CD14-positive monocyte (primary cell): ENCODE results near the gene DYNC1I1. TPM values are rescaled to one million over a fixed set of nuclear protein-coding genes. Genes with fewer than 3 reads are reported as not detected.

Source experiments
- DNase-seq, 3 donors: peaks; one replicate each; pipeline ENCODE4 v3.0.0-alpha.2; 2011 to 2022
- H2AFZ ChIP-seq: 2 replicates; pipeline ENCODE4 v1.6.0; 2012; ENCODE audit warnings: mild to moderate bottlenecking, low read depth, low read length, inconsistent platforms; ENCODE audit not compliant: insufficient read depth, poor library complexity, severe bottlenecking
- H3K27ac ChIP-seq, 2 donors: 1 replicate in 1 of 2; 2 replicates in 1 of 2; pipeline ENCODE4 v1.5.1; 2012 to 2013; ENCODE audit warnings: low read length in 2 of 2, control low read depth in 1 of 2, inconsistent platforms in 1 of 2, low read depth in 1 of 2, mild to moderate bottlenecking in 1 of 2
- H3K27me3 ChIP-seq, 2 donors: one replicate each; pipeline versions ENCODE4 v1.6.0 to v1.6.1; 2011 to 2013; ENCODE audit warnings: low read length in 2 of 2; ENCODE audit not compliant: control insufficient read depth in 2 of 2, insufficient read depth in 2 of 2
- H3K36me3 ChIP-seq, 2 donors: replicated peaks in 1 of 2; 1 replicate in 1 of 2; 2 replicates in 1 of 2; pipeline versions ENCODE4 v1.5.1 to v1.6.1; 2012 to 2013; ENCODE audit warnings: low read length in 2 of 2, control low read depth in 1 of 2, inconsistent platforms in 1 of 2, mild to moderate bottlenecking in 1 of 2; ENCODE audit not compliant: insufficient read depth in 2 of 2, control insufficient read depth in 1 of 2
- H3K4me1 ChIP-seq, 2 donors: 1 replicate in 1 of 2; 2 replicates in 1 of 2; pipeline versions ENCODE4 v1.5.1 to v1.6.1; 2012 to 2013; ENCODE audit warnings: low read length in 2 of 2, control low read depth in 1 of 2, inconsistent platforms in 1 of 2, mild to moderate bottlenecking in 1 of 2, moderate library complexity in 1 of 2; ENCODE audit not compliant: insufficient read depth in 2 of 2, control insufficient read depth in 1 of 2
- H3K4me2 ChIP-seq: replicated peaks from 2 replicates; pipeline ENCODE3; 2012; ENCODE audit warnings: low read length, moderate library complexity, mild to moderate bottlenecking; ENCODE audit not compliant: poor library complexity, severe bottlenecking; ENCODE audit errors: extremely low read depth
- H3K4me3 ChIP-seq, 3 experiments: fragments of 200-600 bp in 1 of 3; sonication (generic) in 1 of 3; replicated peaks in 1 of 3; 1 replicate in 2 of 3; 2 replicates in 1 of 3; pipeline ENCODE4 v1.5.1; 2011 to 2013; ENCODE audit warnings: low read length in 3 of 3, mild to moderate bottlenecking in 3 of 3, control low read depth in 2 of 3, low read depth in 2 of 3, inconsistent platforms in 1 of 3, moderate library complexity in 1 of 3
- H3K79me2 ChIP-seq: 2 replicates; pipeline ENCODE4 v1.6.0; 2012; ENCODE audit warnings: mild to moderate bottlenecking, control low read depth, inconsistent platforms, low read length, moderate library complexity; ENCODE audit not compliant: insufficient read depth
- H3K9ac ChIP-seq: 2 replicates; pipeline ENCODE4 v1.6.0; 2017; ENCODE audit warnings: low read length, mild to moderate bottlenecking; ENCODE audit not compliant: insufficient read depth, poor library complexity, severe bottlenecking
- H3K9me3 ChIP-seq, 2 donors: replicated peaks in 1 of 2; 1 replicate in 1 of 2; 2 replicates in 1 of 2; pipeline versions ENCODE4 v1.5.1 to v1.6.1; 2012 to 2013; ENCODE audit warnings: low read length in 2 of 2, control low read depth in 1 of 2; ENCODE audit not compliant: control insufficient read depth in 1 of 2, insufficient read depth in 1 of 2
- H4K20me1 ChIP-seq: 2 replicates; pipeline ENCODE4 v1.6.0; 2012; ENCODE audit warnings: mild to moderate bottlenecking, low read length, control low read depth, moderate library complexity; ENCODE audit not compliant: insufficient read depth
- H3K27ac Mint-ChIP-seq, 7 donors: one replicate each; pipeline ENCODE4 v1.8.0; 2020; ENCODE audit warnings: mild to moderate bottlenecking in 7 of 7, mixed read lengths in 7 of 7, moderate library complexity in 6 of 7, inconsistent platforms in 2 of 7
- H3K27me3 Mint-ChIP-seq, 3 donors: one replicate each; pipeline ENCODE4 v1.8.0; 2021 to 2022; ENCODE audit warnings: low read depth in 3 of 3, mild to moderate bottlenecking in 3 of 3, mixed read lengths in 3 of 3, moderate library complexity in 3 of 3, inconsistent platforms in 1 of 3
- H3K36me3 Mint-ChIP-seq, 2 donors: one replicate each; pipeline ENCODE4 v1.8.0; 2020; ENCODE audit warnings: mixed read lengths in 2 of 2, inconsistent platforms in 1 of 2, mild to moderate bottlenecking in 1 of 2
- H3K4me1 Mint-ChIP-seq: one replicate; pipeline ENCODE4 v1.8.0; 2020; ENCODE audit warnings: mild to moderate bottlenecking, mixed read lengths
- H3K4me3 Mint-ChIP-seq, 2 donors: one replicate each; pipeline ENCODE4 v1.8.0; 2020; ENCODE audit warnings: mild to moderate bottlenecking in 2 of 2, mixed read lengths in 2 of 2, moderate library complexity in 1 of 2
- H3K9me3 Mint-ChIP-seq, 7 donors: one replicate each; pipeline ENCODE4 v1.8.0; 2020 to 2022; ENCODE audit warnings: mixed read lengths in 7 of 7, mild to moderate bottlenecking in 6 of 7, moderate library complexity in 6 of 7, inconsistent platforms in 2 of 7
- CTCF ChIP-seq: fragments of 200-600 bp; IDR thresholded peaks from one replicate; pipeline ENCODE4 v1.8.0; 2022; ENCODE audit warnings: antibody characterized with exemption, mild to moderate bottlenecking
- WGBS: methylation state at CpG from one replicate; pipeline ENCODE4 v1.1.5; 2013; ENCODE audit warnings: missing lambda C conversion rate; ENCODE audit not compliant: insufficient coverage; 5-methylcytosine and 5-hydroxymethylcytosine counted together
- intact Hi-C, 2 donors: fragments of 100-400 bp; cut with micrococcal nuclease; formaldehyde crosslinking; loops; one replicate each; pipeline versions ENCODE4 v1.15.0 to v1.15.1; 2023
- polyA plus RNA-seq, 3 donors: library from polyadenylated mRNA; depleted of rRNA in 1 of 3; unstranded in 2 of 3; stranded (reverse) in 1 of 3; fragments of 300-500 nt in 2 of 3; fragments of >200 nt in 1 of 3; fragmentation: Illumina TruSeq in 2 of 3; gene quantifications; 1 replicate in 2 of 3; 2 replicates in 1 of 3; pipeline ENCODE4 v1.2.3, GENCODE V29; 2012 to 2021

DYNC1I1 gene
- polyA plus RNA-seq, 3 donors, result not detected

GRCh38 chr7:96126382-96126781 is 354.0 kb downstream of the DYNC1I1 start:
- Mint-ChIP-seq H3K4me3 (no peak overlapping the region), H3K27me3 (no peaks in the 10 kb centered on the region), H3K27ac (no peak overlapping the region), H3K36me3 (peaks cover 56 to 71% of the 10 kb centered on the region in 2 donors), H3K4me1 (no peaks in the 10 kb centered on the region), H3K9me3 (no peaks in the 10 kb centered on the region)
- Histone ChIP-seq H3K36me3 (peaks cover 21 to 36% of the 10 kb centered on the region in 2 donors), H3K27ac (no peak overlapping the region), H3K9me3 (no peaks in the 10 kb centered on the region), H2AFZ (no peak overlapping the region), H4K20me1 (no peaks in the 10 kb centered on the region), H3K4me3 (no peak overlapping the region), H3K4me2 (no peak overlapping the region), H3K27me3 (no peaks in the 10 kb centered on the region), H3K4me1 (no peaks in the 10 kb centered on the region), H3K9ac (no peak overlapping the region), H3K79me2 (no peaks in the 10 kb centered on the region)
- intact Hi-C loops, result no loop called here
- DNase-seq, result no peak
- TF ChIP-seq CTCF, result no peak

DNA sequence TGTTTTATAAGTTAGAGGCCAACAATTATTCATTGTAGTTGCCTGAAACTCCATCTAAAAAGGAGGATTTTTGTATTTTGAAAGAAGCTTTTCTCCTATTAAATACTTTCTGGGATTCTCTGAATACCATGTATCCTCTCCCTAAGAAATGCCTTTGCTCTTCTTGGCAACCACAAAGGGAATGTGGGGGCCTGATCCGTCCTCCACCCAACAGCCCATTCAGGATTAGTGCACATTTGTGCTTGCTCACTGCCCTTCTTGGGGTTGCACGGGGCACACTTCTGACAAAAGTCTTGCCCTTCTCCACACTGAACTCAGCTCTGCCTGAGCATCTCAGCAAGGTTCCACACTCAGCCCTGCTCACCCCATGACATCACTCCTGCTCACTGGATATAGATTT is 355.4 kb downstream of the DYNC1I1 start:
- Mint-ChIP-seq H3K36me3 (peaks cover 55 to 71% of the 10 kb centered on the region in 2 donors), H3K9me3 (no peaks in the 10 kb centered on the region), H3K4me3 (no peak overlapping the region), H3K27ac (peak overlapping the region in 1 of 7 donors; percentile 38), H3K27me3 (no peaks in the 10 kb centered on the region), H3K4me1 (no peaks in the 10 kb centered on the region)
- 100% methylated on average over 2 of the region's 2 CpGs for WGBS
- intact Hi-C loops, result no loop called here
- Histone ChIP-seq H3K27ac (no peak overlapping the region), H3K4me3 (no peak overlapping the region), H2AFZ (no peak overlapping the region), H3K4me1 (no peaks in the 10 kb centered on the region), H3K27me3 (no peaks in the 10 kb centered on the region), H3K36me3 (peaks cover 13 to 40% of the 10 kb centered on the region in 2 donors), H3K9ac (no peak overlapping the region), H3K79me2 (no peaks in the 10 kb centered on the region), H3K9me3 (no peaks in the 10 kb centered on the region), H4K20me1 (no peaks in the 10 kb centered on the region), H3K4me2 (no peak overlapping the region)
- DNase-seq, result no peak
- no peak for TF ChIP-seq CTCF
